Panc1 (cell line): Measurements from ENCODE around the gene FRMPD1.

ENCODE experiments used
- POLR2AphosphoS5 ChIP-seq: IDR thresholded peaks from 2 replicates; pipeline ENCODE4 v1.6.1; 2012; ENCODE audit warnings: mild to moderate bottlenecking, low read depth, low read length, moderate library complexity
- SIN3A ChIP-seq: IDR thresholded peaks from 2 replicates; pipeline ENCODE4 v1.6.1; 2012; ENCODE audit warnings: low read depth, mild to moderate bottlenecking, low read length, moderate library complexity, borderline replicate concordance; ENCODE audit not compliant: insufficient read depth
- TF ChIP-seq, protein P1 (sequence below): fragments of 450-650 bp; IDR thresholded peaks from 2 replicates; pipeline ENCODE4 v1.5.1; 2017; ENCODE audit warnings: mild to moderate bottlenecking

DNA sequence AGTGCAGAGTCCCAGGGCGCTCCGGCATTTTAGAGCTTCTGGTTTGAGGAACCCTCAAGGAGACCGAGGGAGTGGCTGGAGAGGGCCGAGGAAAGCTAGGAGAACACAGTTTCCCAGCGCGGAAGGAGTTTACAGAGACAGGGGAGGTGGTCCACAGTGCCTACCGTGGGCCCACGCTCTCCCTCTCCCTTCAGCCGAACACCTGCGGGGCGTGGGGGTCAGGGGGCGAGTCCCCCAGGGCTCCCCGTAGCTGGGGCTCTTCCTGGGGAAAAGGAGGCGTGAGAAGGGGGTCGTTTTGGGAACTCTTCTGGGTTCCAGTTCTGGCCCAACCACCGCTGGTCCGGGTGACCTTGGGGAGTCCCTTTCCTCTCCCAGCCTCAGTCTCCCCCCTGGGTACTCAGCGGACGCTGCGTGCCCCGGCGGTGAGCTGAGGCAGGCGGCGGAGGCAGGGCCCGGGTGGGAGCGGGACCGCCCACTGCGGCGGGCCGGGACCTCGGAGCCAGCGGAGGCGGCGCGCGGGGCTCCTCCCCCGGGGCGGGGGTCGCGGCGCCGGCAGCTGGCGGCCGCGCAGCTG lies 368 bp upstream of the FRMPD1 start:
- TF ChIP-seq, protein P1, sequence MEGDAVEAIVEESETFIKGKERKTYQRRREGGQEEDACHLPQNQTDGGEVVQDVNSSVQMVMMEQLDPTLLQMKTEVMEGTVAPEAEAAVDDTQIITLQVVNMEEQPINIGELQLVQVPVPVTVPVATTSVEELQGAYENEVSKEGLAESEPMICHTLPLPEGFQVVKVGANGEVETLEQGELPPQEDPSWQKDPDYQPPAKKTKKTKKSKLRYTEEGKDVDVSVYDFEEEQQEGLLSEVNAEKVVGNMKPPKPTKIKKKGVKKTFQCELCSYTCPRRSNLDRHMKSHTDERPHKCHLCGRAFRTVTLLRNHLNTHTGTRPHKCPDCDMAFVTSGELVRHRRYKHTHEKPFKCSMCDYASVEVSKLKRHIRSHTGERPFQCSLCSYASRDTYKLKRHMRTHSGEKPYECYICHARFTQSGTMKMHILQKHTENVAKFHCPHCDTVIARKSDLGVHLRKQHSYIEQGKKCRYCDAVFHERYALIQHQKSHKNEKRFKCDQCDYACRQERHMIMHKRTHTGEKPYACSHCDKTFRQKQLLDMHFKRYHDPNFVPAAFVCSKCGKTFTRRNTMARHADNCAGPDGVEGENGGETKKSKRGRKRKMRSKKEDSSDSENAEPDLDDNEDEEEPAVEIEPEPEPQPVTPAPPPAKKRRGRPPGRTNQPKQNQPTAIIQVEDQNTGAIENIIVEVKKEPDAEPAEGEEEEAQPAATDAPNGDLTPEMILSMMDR, result no peak
- TF ChIP-seq SIN3A (no peak), POLR2AphosphoS5 (no peak)
